Esophagus muscularis mucosa (tissue), 4 donors: ENCODE data around the gene DXO.
"Not testable (repeated sequence)": the region's sequence is repeated elsewhere in the genome, so short reads cannot be mapped to it uniquely, and the experiment has no call there.

Experiments
- CTCF ChIP-seq, 3 experiments: fragments of 200-600 bp in 2 of 3; fragments of 450-650 bp in 1 of 3; sonication (generic) in 2 of 3; IDR thresholded peaks; one replicate each; pipeline ENCODE4 v1.5.1; 2017 to 2019; ENCODE audit warnings: antibody characterized with exemption in 3 of 3, mild to moderate bottlenecking in 2 of 3, moderate library complexity in 1 of 3
- EP300 ChIP-seq: sonication (generic); formaldehyde crosslinking; IDR thresholded peaks from one replicate; pipeline ENCODE4 v1.6.1; 2017; ENCODE audit warnings: antibody characterized with exemption
- POLR2A ChIP-seq: fragments of 450-650 bp; IDR thresholded peaks from one replicate; pipeline ENCODE4 v1.6.1; 2017; ENCODE audit warnings: antibody characterized with exemption, moderate library complexity, mild to moderate bottlenecking, low read depth
- POLR2AphosphoS5 ChIP-seq, 2 donors: sonication (generic); formaldehyde crosslinking; IDR thresholded peaks; one replicate each; pipeline ENCODE4 v1.6.1; 2017; ENCODE audit warnings: antibody characterized with exemption in 2 of 2

GRCh38 chr6:32012941-32013617, 41.1 kb upstream of the DXO start:
- TF ChIP-seq EP300; CTCF (IDR thresholded peaks at IDR 0.05); POLR2AphosphoS5 (IDR thresholded peaks at IDR 0.05); POLR2A: not testable (repeated sequence)
